ENCODE measurements around the gene ARHGAP18.

ARHGAP18 gene

GRCh38 chr6:129555206-129555832 is 154.7 kb downstream of the ARHGAP18 start:
- H3K27me3 ChIP-seq (ENCODE audit: control insufficient read depth, insufficient read depth, low read length): no peaks in the 10 kb centered on the region
- H3K27ac ChIP-seq (ENCODE audit: low read length): no peak overlapping the region
- no peaks in the 10 kb centered on the region for H3K36me3 ChIP-seq (ENCODE audit: control insufficient read depth, low read depth, low read length)
- no peaks in the 10 kb centered on the region for H3K9me3 ChIP-seq (ENCODE audit: control insufficient read depth, low read depth, low read length)
- no peak overlapping the region for H3K9ac ChIP-seq (ENCODE audit: low read length)
- H3K4me3 ChIP-seq (ENCODE audit: low read length): no peak overlapping the region
- no peaks in the 10 kb centered on the region for H3K4me1 ChIP-seq (ENCODE audit: control insufficient read depth, low read depth, low read length)

GRCh38 chr6:129552413-129552812 is 157.6 kb downstream of the ARHGAP18 start:
- H3K27ac ChIP-seq (ENCODE audit: low read length): no peak overlapping the region
- no peaks in the 10 kb centered on the region for H3K4me1 ChIP-seq (ENCODE audit: control insufficient read depth, low read depth, low read length)
- no peak overlapping the region for H3K4me3 ChIP-seq (ENCODE audit: low read length)
- no peaks in the 10 kb centered on the region for H3K9me3 ChIP-seq (ENCODE audit: control insufficient read depth, low read depth, low read length)
- H3K27me3 ChIP-seq (ENCODE audit: control insufficient read depth, insufficient read depth, low read length): no peaks in the 10 kb centered on the region
- H3K9ac ChIP-seq (ENCODE audit: low read length): no peak overlapping the region
- no peaks in the 10 kb centered on the region for H3K36me3 ChIP-seq (ENCODE audit: control insufficient read depth, low read depth, low read length)

- no peaks in the 10 kb centered on the region for H3K27me3 ChIP-seq (ENCODE audit: control insufficient read depth, insufficient read depth, low read length)
- no peaks in the 10 kb centered on the region for H3K4me1 ChIP-seq (ENCODE audit: control insufficient read depth, low read depth, low read length)
- H3K4me3 ChIP-seq (ENCODE audit: low read length): no peak overlapping the region
- no peak overlapping the region for H3K27ac ChIP-seq (ENCODE audit: low read length)
- H3K9me3 ChIP-seq (ENCODE audit: control insufficient read depth, low read depth, low read length): no peaks in the 10 kb centered on the region
- no peak overlapping the region for H3K9ac ChIP-seq (ENCODE audit: low read length)
- H3K36me3 ChIP-seq (ENCODE audit: control insufficient read depth, low read depth, low read length): no peaks in the 10 kb centered on the region
Observed at GRCh38 chr6:129551486-129551885, 158.5 kb downstream of the ARHGAP18 start.

GRCh38 chr6:129546702-129547101 is 163.3 kb downstream of the ARHGAP18 start:
- Histone ChIP-seq H3K36me3 (ENCODE audit: control insufficient read depth, low read depth, low read length) (no peaks in the 10 kb centered on the region), H3K27ac (ENCODE audit: low read length) (no peak overlapping the region), H3K27me3 (ENCODE audit: control insufficient read depth, insufficient read depth, low read length) (no peaks in the 10 kb centered on the region), H3K9me3 (ENCODE audit: control insufficient read depth, low read depth, low read length) (no peaks in the 10 kb centered on the region), H3K4me1 (ENCODE audit: control insufficient read depth, low read depth, low read length) (no peaks in the 10 kb centered on the region), H3K9ac (ENCODE audit: low read length) (no peak overlapping the region), H3K4me3 (ENCODE audit: low read length) (no peak overlapping the region)

- H3K27ac ChIP-seq (ENCODE audit: low read length): no peak overlapping the region
- no peaks in the 10 kb centered on the region for H3K27me3 ChIP-seq (ENCODE audit: control insufficient read depth, insufficient read depth, low read length)
- no peak overlapping the region for H3K4me3 ChIP-seq (ENCODE audit: low read length)
- H3K9me3 ChIP-seq (ENCODE audit: control insufficient read depth, low read depth, low read length): no peaks in the 10 kb centered on the region
- H3K36me3 ChIP-seq (ENCODE audit: control insufficient read depth, low read depth, low read length): no peaks in the 10 kb centered on the region
- no peaks in the 10 kb centered on the region for H3K4me1 ChIP-seq (ENCODE audit: control insufficient read depth, low read depth, low read length)
- H3K9ac ChIP-seq (ENCODE audit: low read length): no peak overlapping the region
Observed at GRCh38 chr6:129544892-129545612, 164.9 kb downstream of the ARHGAP18 start.

GRCh38 chr6:129543981-129544380 is 166.0 kb downstream of the ARHGAP18 start:
- H3K9me3 ChIP-seq (ENCODE audit: control insufficient read depth, low read depth, low read length): no peaks in the 10 kb centered on the region
- no peaks in the 10 kb centered on the region for H3K27me3 ChIP-seq (ENCODE audit: control insufficient read depth, insufficient read depth, low read length)
- no peak overlapping the region for H3K27ac ChIP-seq (ENCODE audit: low read length)
- no peak overlapping the region for H3K4me3 ChIP-seq (ENCODE audit: low read length)
- no peaks in the 10 kb centered on the region for H3K36me3 ChIP-seq (ENCODE audit: control insufficient read depth, low read depth, low read length)
- no peaks in the 10 kb centered on the region for H3K4me1 ChIP-seq (ENCODE audit: control insufficient read depth, low read depth, low read length)
- H3K9ac ChIP-seq (ENCODE audit: low read length): no peak overlapping the region

GRCh38 chr6:129542705-129543104 is 167.3 kb downstream of the ARHGAP18 start:
- Histone ChIP-seq H3K9ac (ENCODE audit: low read length) (no peak overlapping the region), H3K36me3 (ENCODE audit: control insufficient read depth, low read depth, low read length) (no peaks in the 10 kb centered on the region), H3K4me1 (ENCODE audit: control insufficient read depth, low read depth, low read length) (no peaks in the 10 kb centered on the region), H3K27ac (ENCODE audit: low read length) (no peak overlapping the region), H3K9me3 (ENCODE audit: control insufficient read depth, low read depth, low read length) (no peaks in the 10 kb centered on the region), H3K4me3 (ENCODE audit: low read length) (no peak overlapping the region), H3K27me3 (ENCODE audit: control insufficient read depth, insufficient read depth, low read length) (no peaks in the 10 kb centered on the region)

GRCh38 chr6:129539032-129539431 is 170.9 kb downstream of the ARHGAP18 start:
- Histone ChIP-seq H3K27me3 (ENCODE audit: control insufficient read depth, insufficient read depth, low read length) (no peaks in the 10 kb centered on the region), H3K9ac (ENCODE audit: low read length) (no peak overlapping the region), H3K4me3 (ENCODE audit: low read length) (no peak overlapping the region), H3K36me3 (ENCODE audit: control insufficient read depth, low read depth, low read length) (no peaks in the 10 kb centered on the region), H3K4me1 (ENCODE audit: control insufficient read depth, low read depth, low read length) (no peaks in the 10 kb centered on the region), H3K9me3 (ENCODE audit: control insufficient read depth, low read depth, low read length) (no peaks in the 10 kb centered on the region), H3K27ac (ENCODE audit: low read length) (no peak overlapping the region)

GRCh38 chr6:129536271-129536670 is 173.7 kb downstream of the ARHGAP18 start:
- Histone ChIP-seq H3K36me3 (ENCODE audit: control insufficient read depth, low read depth, low read length) (no peaks in the 10 kb centered on the region), H3K4me1 (ENCODE audit: control insufficient read depth, low read depth, low read length) (no peaks in the 10 kb centered on the region), H3K9me3 (ENCODE audit: control insufficient read depth, low read depth, low read length) (no peaks in the 10 kb centered on the region), H3K4me3 (ENCODE audit: low read length) (no peak overlapping the region), H3K9ac (ENCODE audit: low read length) (no peak overlapping the region), H3K27me3 (ENCODE audit: control insufficient read depth, insufficient read depth, low read length) (no peaks in the 10 kb centered on the region), H3K27ac (ENCODE audit: low read length) (no peak overlapping the region)

- Histone ChIP-seq H3K4me1 (ENCODE audit: control insufficient read depth, low read depth, low read length) (no peaks in the 10 kb centered on the region), H3K27ac (ENCODE audit: low read length) (no peak overlapping the region), H3K27me3 (ENCODE audit: control insufficient read depth, insufficient read depth, low read length) (no peaks in the 10 kb centered on the region), H3K36me3 (ENCODE audit: control insufficient read depth, low read depth, low read length) (no peaks in the 10 kb centered on the region), H3K9me3 (ENCODE audit: control insufficient read depth, low read depth, low read length) (no peaks in the 10 kb centered on the region), H3K9ac (ENCODE audit: low read length) (no peak overlapping the region), H3K4me3 (ENCODE audit: low read length) (no peak overlapping the region)
Observed at GRCh38 chr6:129534926-129535325, 175.1 kb downstream of the ARHGAP18 start.
